ENCODE measurements around the gene LDAF1.

Gene LDAF1

GRCh38 chr16:21199607-21200218, 41.2 kb downstream of the LDAF1 start:
- DNase-seq = no peak

- DNase-seq = no peak
Measured at GRCh38 chr16:21203155-21203797, 44.8 kb downstream of the LDAF1 start.

- no peak for DNase-seq
Measured at GRCh38 chr16:21205303-21205702, 46.8 kb downstream of the LDAF1 start.

GRCh38 chr16:21206550-21206949, 48.1 kb downstream of the LDAF1 start:
- DNase-seq = no peak

- no peak for DNase-seq
Measured at GRCh38 chr16:21208446-21209230, 50.2 kb downstream of the LDAF1 start.

GRCh38 chr16:21211486-21211885, 53.0 kb downstream of the LDAF1 start, which contains the start of gene ZP2:
TSS of gene ZP2 (minus strand) at chr16:21211574. CDS start at chr16:21211547, 27 bp downstream.
- no peak for DNase-seq

- DNase-seq = no peak
Measured at GRCh38 chr16:21214086-21214485, 55.6 kb downstream of the LDAF1 start.

GRCh38 chr16:21217121-21217520, 58.6 kb downstream of the LDAF1 start:
- no peak for DNase-seq

GRCh38 chr16:21218153-21218552, 59.7 kb downstream of the LDAF1 start:
- no peak for DNase-seq

GRCh38 chr16:21219551-21219950, 61.1 kb downstream of the LDAF1 start:
- DNase-seq = no peak

GRCh38 chr16:21222495-21223337, 64.2 kb downstream of the LDAF1 start:
- no peak for DNase-seq

- DNase-seq = no peak
Measured at GRCh38 chr16:21223787-21224186, 65.3 kb downstream of the LDAF1 start.

GRCh38 chr16:21224800-21225199, 66.3 kb downstream of the LDAF1 start:
- DNase-seq = no peak

GRCh38 chr16:21226749-21227148, 68.3 kb downstream of the LDAF1 start:
- no peak for DNase-seq

GRCh38 chr16:21227866-21228265, 69.4 kb downstream of the LDAF1 start:
- DNase-seq = no peak

- no peak for DNase-seq
Measured at GRCh38 chr16:21228361-21228872, 69.9 kb downstream of the LDAF1 start.

Data from activated effector memory CD4-positive, alpha-beta T cell treated with Interleukin-2 at 50 U/mL for 16 hours (primary cell).